PC-9 (cell line): ENCODE measurements around the gene CCBE1.

ENCODE experiments used
- CTCF ChIP-seq: fragments of 200-600 bp; sonication (generic); conservative IDR thresholded peaks from 2 replicates; pipeline ENCODE4 v1.6.1; 2017; ENCODE audit warnings: mixed run types, antibody characterized with exemption, mild to moderate bottlenecking, moderate library complexity
- EZH2 ChIP-seq: fragments of 200-600 bp; sonication (generic); IDR thresholded peaks from 2 replicates; pipeline ENCODE4 v1.8.0; 2017; ENCODE audit warnings: antibody characterized with exemption, low read depth

- TF ChIP-seq CTCF (no peak), EZH2 (no peak)
Measured at GRCh38 chr18:59736061-59736460, 38.8 kb upstream of the CCBE1 start.
